ENCODE results near the gene MKS1. TPM values are rescaled to one million over a fixed set of nuclear protein-coding genes. Genes with fewer than 3 reads are reported as not detected.

MKS1 gene
- polyA plus RNA-seq, 1 donor, result 17.0 TPM

GRCh38 chr17:58196610-58197009 is 22.4 kb downstream of the MKS1 start:
- no peak for DNase-seq

DNA sequence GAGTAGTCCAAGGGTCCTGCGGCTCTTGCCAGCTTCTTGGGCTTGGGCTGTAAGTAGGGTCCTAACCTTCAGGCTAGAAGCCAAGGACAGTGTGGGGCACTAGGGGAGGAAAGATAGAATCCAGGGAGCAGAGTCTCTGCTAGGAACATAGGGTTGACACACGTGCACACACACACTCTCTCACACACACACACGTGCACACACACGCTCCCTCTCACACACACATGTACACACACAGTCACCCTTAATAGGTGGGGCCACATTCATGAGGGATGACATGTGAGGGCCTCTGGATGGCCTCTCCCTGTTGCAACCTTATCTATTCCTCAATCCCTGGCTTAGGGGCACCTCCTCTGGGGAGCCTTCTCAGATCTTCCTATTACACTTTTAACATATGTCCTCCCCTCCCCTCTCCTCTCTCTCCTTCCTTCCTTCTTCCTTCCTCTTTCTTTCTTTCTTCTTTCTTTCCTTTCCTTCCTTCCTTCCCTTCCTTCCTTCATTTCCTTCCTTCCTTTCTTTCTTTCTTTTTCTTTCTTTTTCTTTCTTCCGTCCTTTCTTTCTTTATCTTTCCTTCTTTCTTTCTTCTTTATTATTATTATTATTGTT is 23.4 kb downstream of the MKS1 start:
- no peak for DNase-seq

- DNase-seq, result no peak
Observed at GRCh38 chr17:58193641-58194255, 25.3 kb downstream of the MKS1 start.

GRCh38 chr17:58192612-58193011 is 26.4 kb downstream of the MKS1 start, which contains the start of gene EPX:
Gene EPX (plus strand): TSS chr17:58192726. CDS start chr17:58192847, 121 bp downstream.
- no peak for DNase-seq

- no peak for DNase-seq
Observed at GRCh38 chr17:58191241-58191896, 27.7 kb downstream of the MKS1 start.

DNA sequence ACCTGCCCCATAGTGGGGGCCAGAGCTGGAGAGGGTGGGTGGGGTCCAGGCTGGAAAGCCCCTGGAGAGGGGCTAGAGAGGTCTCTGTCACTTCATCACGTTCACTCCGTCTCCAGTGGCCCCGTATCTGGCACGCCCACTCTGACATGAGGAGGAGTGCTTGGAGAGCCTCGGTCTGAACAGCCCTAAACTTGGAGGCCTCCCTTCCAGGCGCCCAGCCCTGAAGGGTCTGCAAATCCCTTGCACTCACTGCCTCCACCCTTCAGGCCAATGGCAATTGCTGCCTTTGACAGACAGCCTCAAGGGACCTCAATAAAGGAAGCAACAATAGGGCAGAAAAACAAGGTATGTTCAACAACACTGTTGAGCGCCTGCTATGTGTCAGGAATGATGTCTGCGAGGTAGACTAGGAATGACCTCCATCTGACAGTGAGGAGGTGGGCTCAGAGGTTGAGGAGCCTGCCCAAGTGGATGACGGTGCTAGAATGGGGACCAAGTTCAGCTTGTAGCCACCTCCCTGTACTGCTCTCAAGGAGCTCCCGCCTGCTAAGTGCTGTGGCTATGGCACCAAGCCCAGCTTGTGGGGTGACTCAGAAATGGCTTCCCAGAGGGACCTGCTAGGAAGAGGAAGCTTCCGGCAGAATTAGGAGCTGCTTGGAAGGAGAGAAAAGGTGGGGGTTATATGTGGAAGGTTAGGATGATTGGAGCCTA is 29.5 kb downstream of the MKS1 start:
- DNase-seq, result peak; percentile 26

GRCh38 chr17:58187675-58188074 is 31.4 kb downstream of the MKS1 start:
- DNase-seq, result no peak

GRCh38 chr17:58187063-58187462 is 32.0 kb downstream of the MKS1 start:
- DNase-seq, result no peak

GRCh38 chr17:58186591-58186990 is 32.5 kb downstream of the MKS1 start:
- DNase-seq, result no peak

GRCh38 chr17:58184986-58185761 is 33.9 kb downstream of the MKS1 start:
- no peak for DNase-seq

DNA sequence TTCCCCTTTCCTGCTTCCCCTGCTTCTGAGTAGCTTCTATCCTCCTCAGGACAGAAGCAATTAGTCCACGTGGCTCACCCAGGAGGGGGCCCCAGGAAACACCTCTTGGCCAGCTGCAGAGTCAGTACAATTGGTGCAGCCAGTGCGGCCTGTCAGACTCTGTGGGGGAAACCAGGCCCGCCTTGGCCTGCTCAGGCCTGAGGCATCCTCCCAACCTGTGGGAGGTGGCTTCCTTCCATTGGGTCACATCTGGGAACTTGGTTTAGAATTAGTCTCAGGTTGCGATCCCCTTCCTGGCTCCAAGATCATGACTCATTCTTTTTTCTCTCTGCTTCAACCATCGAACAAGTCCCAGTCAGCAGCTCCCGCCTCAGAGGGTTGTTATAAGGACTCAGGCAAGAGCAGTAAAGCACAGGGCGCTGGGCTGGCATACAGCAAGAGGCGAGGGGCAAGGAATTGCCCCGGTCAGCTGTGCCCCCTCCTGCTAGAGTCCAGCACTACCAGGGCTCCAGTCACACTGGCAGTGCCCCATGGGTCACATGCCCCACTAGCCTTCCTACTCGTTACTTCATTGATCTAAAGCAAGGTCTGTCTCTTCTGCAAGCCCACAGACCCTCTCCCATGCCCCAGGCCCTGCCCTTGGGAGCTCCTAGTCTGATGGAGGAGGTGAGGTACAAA is 34.6 kb downstream of the MKS1 start:
- DNase-seq, result peak; percentile 26

DNA sequence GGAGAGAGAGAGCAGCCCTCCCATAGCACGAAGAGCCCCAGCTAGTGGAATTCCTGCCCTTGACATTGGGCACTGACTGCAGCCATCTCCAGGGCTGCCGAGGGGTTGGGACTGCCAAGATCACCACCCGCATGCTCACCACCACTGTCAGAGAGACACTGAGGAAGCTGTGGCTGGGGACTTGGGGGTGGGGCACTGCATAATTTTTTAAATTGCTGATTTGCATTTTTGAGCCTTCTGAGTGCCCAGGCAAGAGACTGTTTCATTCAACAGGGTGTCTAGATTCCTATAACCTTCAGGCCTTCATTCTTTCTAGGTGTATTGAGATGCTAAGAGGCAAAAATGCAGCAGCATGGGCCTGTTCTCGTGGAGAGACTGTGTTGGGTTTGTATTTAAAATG is 35.5 kb downstream of the MKS1 start:
- no peak for DNase-seq

- no peak for DNase-seq
Observed at GRCh38 chr17:58181796-58182195, 37.3 kb downstream of the MKS1 start.

DNA sequence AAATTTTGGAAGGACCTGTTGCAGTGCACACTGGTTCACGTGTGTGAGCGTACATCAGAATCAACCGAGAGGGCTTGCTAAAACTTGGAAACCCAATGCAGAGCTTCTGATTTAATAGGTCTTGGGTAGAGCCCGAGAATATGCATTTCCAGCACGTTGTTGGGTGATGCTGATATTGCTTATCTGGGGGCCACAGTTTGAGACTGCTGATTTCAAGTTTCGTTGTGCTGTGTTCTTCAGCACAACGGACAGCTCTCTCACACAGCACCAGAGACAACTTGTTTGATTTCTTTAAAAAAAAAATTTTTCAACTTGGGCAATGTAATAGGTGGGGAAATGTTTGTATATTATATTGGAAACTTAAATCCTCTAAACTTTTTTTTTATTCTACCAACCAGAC is 42.9 kb downstream of the MKS1 start:
- DNase-seq, result no peak

- no peak for DNase-seq
Observed at GRCh38 chr17:58174871-58175270, 44.2 kb downstream of the MKS1 start.

GRCh38 chr17:58172369-58173071 is 46.5 kb downstream of the MKS1 start:
- no peak for DNase-seq

GRCh38 chr17:58170622-58171021 is 48.4 kb downstream of the MKS1 start:
- DNase-seq, result no peak

- DNase-seq, result no peak
Observed at GRCh38 chr17:58166682-58167081, 52.4 kb downstream of the MKS1 start, which contains the start of gene OR4D2. Gene OR4D2 (plus strand): TSS chr17:58166982. CDS start chr17:58169656, 2,674 bp downstream.

GRCh38 chr17:58165981-58166380 is 53.1 kb downstream of the MKS1 start:
- no peak for DNase-seq

- no peak for DNase-seq
Observed at GRCh38 chr17:58161566-58161965, 57.5 kb downstream of the MKS1 start.

DNA sequence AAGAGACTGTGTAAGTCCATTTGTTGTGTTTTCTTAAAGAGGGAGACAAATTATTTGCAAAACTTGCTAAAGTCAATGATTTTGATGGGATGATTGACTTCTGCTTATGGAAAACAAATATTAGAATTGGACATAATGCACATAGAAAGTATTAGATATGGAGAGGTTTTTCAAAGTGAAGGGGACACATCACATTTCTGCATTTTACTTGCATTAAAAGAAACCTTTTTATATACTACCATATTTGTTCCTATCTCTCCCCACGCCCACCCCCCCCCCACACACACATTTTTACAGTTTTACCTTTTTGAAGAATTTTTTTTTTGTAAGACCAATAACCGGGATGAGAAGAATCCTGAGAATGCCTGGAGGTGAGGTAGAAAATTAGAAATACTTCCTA is 60.9 kb downstream of the MKS1 start:
- no peak for DNase-seq
